GM12801 (cell line): ENCODE results near the gene SVIL.

ENCODE experiments used
- TF ChIP-seq, protein P1 (sequence below): IDR thresholded peaks from one replicate; pipeline ENCODE4 v1.5.1; 2011; ENCODE audit warnings: control low read depth; ENCODE audit not compliant: insufficient read length; ENCODE audit errors: extremely low read depth

The SVIL gene

GRCh38 chr10:29627201-29628132 is 7.3 kb downstream of the SVIL start:
- TF ChIP-seq, protein P1, sequence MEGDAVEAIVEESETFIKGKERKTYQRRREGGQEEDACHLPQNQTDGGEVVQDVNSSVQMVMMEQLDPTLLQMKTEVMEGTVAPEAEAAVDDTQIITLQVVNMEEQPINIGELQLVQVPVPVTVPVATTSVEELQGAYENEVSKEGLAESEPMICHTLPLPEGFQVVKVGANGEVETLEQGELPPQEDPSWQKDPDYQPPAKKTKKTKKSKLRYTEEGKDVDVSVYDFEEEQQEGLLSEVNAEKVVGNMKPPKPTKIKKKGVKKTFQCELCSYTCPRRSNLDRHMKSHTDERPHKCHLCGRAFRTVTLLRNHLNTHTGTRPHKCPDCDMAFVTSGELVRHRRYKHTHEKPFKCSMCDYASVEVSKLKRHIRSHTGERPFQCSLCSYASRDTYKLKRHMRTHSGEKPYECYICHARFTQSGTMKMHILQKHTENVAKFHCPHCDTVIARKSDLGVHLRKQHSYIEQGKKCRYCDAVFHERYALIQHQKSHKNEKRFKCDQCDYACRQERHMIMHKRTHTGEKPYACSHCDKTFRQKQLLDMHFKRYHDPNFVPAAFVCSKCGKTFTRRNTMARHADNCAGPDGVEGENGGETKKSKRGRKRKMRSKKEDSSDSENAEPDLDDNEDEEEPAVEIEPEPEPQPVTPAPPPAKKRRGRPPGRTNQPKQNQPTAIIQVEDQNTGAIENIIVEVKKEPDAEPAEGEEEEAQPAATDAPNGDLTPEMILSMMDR = no peak

GRCh38 chr10:29623797-29624196 is 11.0 kb downstream of the SVIL start:
- TF ChIP-seq, protein P1 = no peak

- TF ChIP-seq, protein P1 = no peak
These were observed 12.3 kb downstream of the SVIL start for GRCh38 chr10:29622382-29622922.

- TF ChIP-seq, protein P1 = no peak
These were observed 13.6 kb downstream of the SVIL start for GRCh38 chr10:29621161-29621560.

DNA sequence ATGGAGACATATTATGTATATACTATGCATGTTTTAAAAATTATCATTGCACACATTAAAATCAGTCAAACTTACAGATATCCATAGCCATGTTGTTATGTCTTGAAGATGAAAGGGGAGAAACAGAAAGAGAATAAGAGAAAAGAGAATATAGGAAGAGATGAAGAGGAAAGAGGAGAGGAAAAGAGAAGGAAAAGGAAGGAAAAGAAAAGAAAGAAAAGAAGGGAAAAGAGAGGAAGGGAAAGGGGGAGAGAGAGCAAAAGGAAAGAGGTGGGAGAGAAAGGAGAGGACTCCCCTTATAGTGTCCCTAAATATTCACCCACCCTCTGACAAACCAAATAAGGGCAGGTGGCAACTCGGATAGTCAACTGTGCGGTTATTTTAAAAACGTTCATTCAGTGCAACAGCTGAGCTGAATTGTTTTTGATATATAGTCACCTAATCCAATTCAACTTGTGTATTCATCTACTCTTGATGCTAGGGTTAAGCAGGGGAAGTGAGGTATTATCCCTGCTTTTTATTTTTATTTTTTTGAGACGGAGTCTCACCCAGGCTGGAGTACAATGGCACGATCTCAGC is 14.6 kb downstream of the SVIL start:
- TF ChIP-seq, protein P1 = no peak

DNA sequence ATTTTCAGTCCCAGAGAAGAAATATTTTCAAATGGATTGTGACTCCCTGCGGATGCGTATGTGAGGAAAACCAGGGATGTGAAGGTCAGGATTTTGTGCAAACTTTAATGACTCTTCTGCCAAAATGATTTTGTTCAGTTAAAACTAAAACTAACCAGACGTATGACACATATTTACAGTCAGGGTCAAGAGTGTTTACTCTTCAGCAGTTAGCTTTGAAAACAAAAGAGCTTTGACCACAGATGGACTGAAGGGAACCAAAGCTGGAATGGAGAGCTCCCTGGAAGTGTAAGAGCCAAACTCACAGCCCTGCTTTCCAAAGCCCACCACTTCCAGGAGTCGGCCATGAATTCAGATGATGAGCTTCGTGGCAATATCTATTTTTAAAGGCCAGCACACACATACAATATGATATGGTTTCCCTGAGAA is 15.5 kb downstream of the SVIL start:
- TF ChIP-seq, protein P1 = no peak
